Activated B cell treated with CpG ODN at 0.5 μM for 24 hours (primary cell): ENCODE results near the gene GALNT10. TPM values are rescaled to one million over a fixed set of nuclear protein-coding genes. Genes with fewer than 3 reads are reported as not detected.

Experiments
- ATAC-seq: fragments of 200-7000 bp; cut with Tn5 transposase; one replicate; pipeline ENCODE4 v1.10.0; 2021; ENCODE audit warnings: low read depth, mild to moderate bottlenecking, moderate library complexity
- CTCF ChIA-PET: fragments of 350-600 bp; sonication (Branson Sonifier 250); formaldehyde crosslinking; loops from one replicate; lab custom pipeline; 2021; ENCODE audit warnings: antibody characterized with exemption; lab: Charles Lee
- POLR2A ChIA-PET: fragments of 350-600 bp; sonication (Branson Sonifier 250); formaldehyde crosslinking; loops from one replicate; lab custom pipeline; 2021; ENCODE audit warnings: antibody characterized with exemption; lab: Charles Lee
- DNase-seq: peaks from one replicate; pipeline ENCODE4 v3.0.0; 2022
- H3K27ac Mint-ChIP-seq: one replicate; pipeline ENCODE4 v1.8.0; 2020; ENCODE audit warnings: mixed read lengths
- H3K27me3 Mint-ChIP-seq: one replicate; pipeline ENCODE4 v1.8.0; 2021; ENCODE audit warnings: mixed read lengths
- H3K36me3 Mint-ChIP-seq: one replicate; pipeline ENCODE4 v1.8.0; 2021; ENCODE audit warnings: low read depth, mixed read lengths
- H3K4me1 Mint-ChIP-seq: one replicate; pipeline ENCODE4 v1.8.0; 2021; ENCODE audit warnings: mixed read lengths
- H3K4me3 Mint-ChIP-seq: one replicate; pipeline ENCODE4 v1.8.0; 2020; ENCODE audit warnings: mild to moderate bottlenecking, mixed read lengths
- H3K9me3 Mint-ChIP-seq: one replicate; pipeline ENCODE4 v1.8.0; 2020; ENCODE audit warnings: mixed read lengths
- intact Hi-C: fragments of 100-400 bp; cut with micrococcal nuclease; formaldehyde crosslinking; loops from one replicate; pipeline ENCODE4 v1.15.1; 2024
- total RNA-seq: library from RNA; stranded (reverse); gene quantifications from 2 replicates; pipeline ENCODE4 v1.2.3, GENCODE V29; 2022
- TF ChIP-seq, protein P1 (sequence below): fragments of 200-600 bp; IDR thresholded peaks from one replicate; pipeline ENCODE4 v1.8.0; 2022; ENCODE audit warnings: antibody characterized with exemption, mild to moderate bottlenecking

The GALNT10 gene
- total RNA-seq, 1 donor from 2014 or later, result 41.5 TPM

DNA sequence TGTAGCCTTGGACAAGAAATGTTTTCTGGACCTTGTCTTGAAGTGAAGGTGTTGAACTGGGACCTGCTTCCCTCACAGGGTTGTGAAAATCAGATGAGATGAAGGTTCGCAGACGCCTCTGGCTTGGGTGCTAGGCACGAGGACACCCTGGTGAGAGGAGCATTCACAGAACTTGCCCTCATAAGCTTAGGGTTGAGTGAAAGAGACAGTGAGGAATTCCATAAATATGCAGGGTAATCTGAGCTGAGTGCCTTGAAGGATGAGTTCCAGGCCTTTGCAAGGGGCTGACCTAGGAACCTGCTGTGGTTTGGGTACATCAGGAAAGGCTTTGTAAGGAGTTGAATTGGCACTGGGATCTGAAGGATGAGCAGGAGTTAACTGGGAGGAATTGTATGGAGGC is 179.6 kb downstream of the GALNT10 start:
- H3K27me3 Mint-ChIP-seq, result no peaks in the 10 kb centered on the region
- POLR2A ChIA-PET, result no interaction called here
- CTCF ChIA-PET, result no interaction called here
- no peak overlapping the region for H3K4me3 Mint-ChIP-seq
- no peaks in the 10 kb centered on the region for H3K4me1 Mint-ChIP-seq
- H3K36me3 Mint-ChIP-seq, result peaks cover 54% of the 10 kb centered on the region
- no peak overlapping the region for H3K27ac Mint-ChIP-seq
- no peaks in the 10 kb centered on the region for H3K9me3 Mint-ChIP-seq
- ATAC-seq (no peak), DNase-seq (no peak)
- TF ChIP-seq, protein P1, sequence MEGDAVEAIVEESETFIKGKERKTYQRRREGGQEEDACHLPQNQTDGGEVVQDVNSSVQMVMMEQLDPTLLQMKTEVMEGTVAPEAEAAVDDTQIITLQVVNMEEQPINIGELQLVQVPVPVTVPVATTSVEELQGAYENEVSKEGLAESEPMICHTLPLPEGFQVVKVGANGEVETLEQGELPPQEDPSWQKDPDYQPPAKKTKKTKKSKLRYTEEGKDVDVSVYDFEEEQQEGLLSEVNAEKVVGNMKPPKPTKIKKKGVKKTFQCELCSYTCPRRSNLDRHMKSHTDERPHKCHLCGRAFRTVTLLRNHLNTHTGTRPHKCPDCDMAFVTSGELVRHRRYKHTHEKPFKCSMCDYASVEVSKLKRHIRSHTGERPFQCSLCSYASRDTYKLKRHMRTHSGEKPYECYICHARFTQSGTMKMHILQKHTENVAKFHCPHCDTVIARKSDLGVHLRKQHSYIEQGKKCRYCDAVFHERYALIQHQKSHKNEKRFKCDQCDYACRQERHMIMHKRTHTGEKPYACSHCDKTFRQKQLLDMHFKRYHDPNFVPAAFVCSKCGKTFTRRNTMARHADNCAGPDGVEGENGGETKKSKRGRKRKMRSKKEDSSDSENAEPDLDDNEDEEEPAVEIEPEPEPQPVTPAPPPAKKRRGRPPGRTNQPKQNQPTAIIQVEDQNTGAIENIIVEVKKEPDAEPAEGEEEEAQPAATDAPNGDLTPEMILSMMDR, result no peak
- intact Hi-C loops, result no loop called here

DNA sequence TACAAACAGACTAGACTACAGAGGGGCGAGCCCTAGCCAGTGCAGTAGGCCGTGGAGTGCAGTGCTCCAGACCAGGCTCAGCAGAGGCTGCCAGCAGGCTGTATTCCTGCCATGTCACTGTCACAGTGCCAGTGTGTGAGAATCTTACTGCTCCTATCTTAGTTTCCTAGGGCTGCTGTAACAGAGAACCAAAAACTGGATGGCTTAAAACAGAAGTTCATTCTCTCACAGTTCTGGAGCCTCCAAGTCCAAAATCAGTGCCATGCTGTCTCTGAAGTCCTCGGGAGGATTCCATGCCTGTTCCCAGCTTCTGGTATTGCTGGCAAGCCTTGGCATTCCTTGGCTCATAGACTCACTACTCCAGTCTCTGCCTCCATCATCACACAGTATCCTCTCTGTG is 180.3 kb downstream of the GALNT10 start:
- ATAC-seq (no peak), DNase-seq (no peak)
- H3K4me1 Mint-ChIP-seq, result no peaks in the 10 kb centered on the region
- no peak overlapping the region for H3K27ac Mint-ChIP-seq
- TF ChIP-seq, protein P1, result no peak
- peaks cover 58% of the 10 kb centered on the region for H3K36me3 Mint-ChIP-seq
- H3K27me3 Mint-ChIP-seq, result no peaks in the 10 kb centered on the region
- intact Hi-C loops, result no loop called here
- no peaks in the 10 kb centered on the region for H3K9me3 Mint-ChIP-seq
- ChIA-PET CTCF (no interaction called here), POLR2A (no interaction called here)
- no peak overlapping the region for H3K4me3 Mint-ChIP-seq

DNA sequence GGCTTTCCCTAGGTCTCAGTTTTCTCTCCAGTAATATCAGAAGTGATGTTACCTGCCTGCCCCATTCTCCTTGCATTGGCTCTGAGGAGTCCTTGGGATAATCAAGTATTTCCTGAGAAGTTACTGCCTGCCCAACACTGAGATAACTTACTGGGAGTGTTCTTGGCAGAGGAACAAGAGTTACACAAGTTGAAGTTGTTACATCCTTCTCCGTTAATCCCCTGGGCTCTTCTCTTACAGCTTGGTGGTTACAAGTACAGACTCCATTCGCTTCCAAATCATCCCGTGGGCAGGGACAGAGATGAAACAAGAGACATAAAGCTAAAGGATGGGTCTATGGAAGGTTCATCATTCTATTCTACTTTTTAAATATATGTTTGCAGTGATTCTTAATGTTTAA is 181.2 kb downstream of the GALNT10 start:
- CTCF ChIA-PET, result no interaction called here
- Mint-ChIP-seq H3K4me1 (no peaks in the 10 kb centered on the region), H3K4me3 (no peak overlapping the region), H3K9me3 (no peaks in the 10 kb centered on the region), H3K27ac (no peak overlapping the region), H3K36me3 (peaks cover 65% of the 10 kb centered on the region), H3K27me3 (no peaks in the 10 kb centered on the region)
- ATAC-seq, result no peak
- POLR2A ChIA-PET, result no interaction called here
- intact Hi-C loops, result no loop called here
- DNase-seq, result no peak
- TF ChIP-seq, protein P1, result no peak

DNA sequence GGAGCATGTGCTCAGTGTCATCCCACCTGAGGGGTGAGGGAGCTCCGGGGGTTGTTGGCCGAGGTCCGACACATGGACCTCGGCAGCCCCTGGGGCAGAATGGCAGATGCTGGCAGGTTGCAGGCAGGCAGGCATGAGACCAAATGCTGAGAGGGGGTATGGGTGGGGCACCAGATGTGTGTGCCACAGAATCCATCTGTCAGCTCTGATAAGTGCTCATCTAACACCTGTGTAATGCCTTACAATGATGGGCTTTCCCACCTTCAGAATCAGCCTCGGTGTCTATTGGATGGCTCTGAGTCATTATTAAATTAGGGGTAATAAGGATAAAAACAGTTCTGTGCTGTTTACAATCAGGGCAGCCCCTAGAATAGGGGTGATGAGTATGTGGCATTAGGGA is 182.1 kb downstream of the GALNT10 start:
- no peaks in the 10 kb centered on the region for H3K4me1 Mint-ChIP-seq
- H3K9me3 Mint-ChIP-seq, result no peaks in the 10 kb centered on the region
- intact Hi-C loops, result no loop called here
- peaks cover 73% of the 10 kb centered on the region for H3K36me3 Mint-ChIP-seq
- TF ChIP-seq, protein P1, result no peak
- no peaks in the 10 kb centered on the region for H3K27me3 Mint-ChIP-seq
- H3K27ac Mint-ChIP-seq, result no peak overlapping the region
- no peak overlapping the region for H3K4me3 Mint-ChIP-seq
- no peak for ATAC-seq
- ChIA-PET CTCF (interaction anchor here (1.6 kb wide), 1 partner anchor 32 kb away, joined by 5 read pairs; no protein-coding TSS in a partner anchor), POLR2A (no interaction called here)
- DNase-seq, result no peak

DNA sequence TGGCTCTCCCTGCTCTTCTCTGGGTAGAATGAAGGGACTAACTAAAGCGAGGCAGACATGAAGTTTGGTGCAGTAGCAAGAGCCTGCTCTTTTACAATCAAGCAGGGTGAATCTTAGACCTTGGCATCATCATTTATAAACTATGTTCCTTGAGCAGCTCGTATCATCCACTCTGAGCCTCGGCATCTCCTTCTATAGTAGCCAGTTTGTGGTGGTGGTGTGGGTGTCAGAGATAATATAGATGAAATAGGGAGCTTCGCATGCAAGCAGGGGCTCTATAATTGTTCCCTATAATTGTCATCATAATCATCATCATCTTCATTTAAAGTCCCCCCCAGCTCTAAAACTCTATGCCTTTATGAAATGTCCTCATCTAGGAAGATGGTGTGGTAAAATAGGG is 182.8 kb downstream of the GALNT10 start:
- no peak overlapping the region for H3K27ac Mint-ChIP-seq
- ATAC-seq, result no peak
- no peaks in the 10 kb centered on the region for H3K27me3 Mint-ChIP-seq
- H3K4me3 Mint-ChIP-seq, result no peak overlapping the region
- POLR2A ChIA-PET, result no interaction called here
- H3K9me3 Mint-ChIP-seq, result no peaks in the 10 kb centered on the region
- CTCF ChIA-PET, result interaction anchor here (1.6 kb wide), 1 partner anchor 31 kb away, joined by 5 read pairs; no protein-coding TSS in a partner anchor
- no peaks in the 10 kb centered on the region for H3K4me1 Mint-ChIP-seq
- H3K36me3 Mint-ChIP-seq, result peaks cover 76% of the 10 kb centered on the region
- TF ChIP-seq, protein P1, result no peak
- DNase-seq, result no peak
- intact Hi-C loops, result no loop called here
